Calu3 (cell line): ENCODE data around the gene CCSER2. TPM values are rescaled to one million over a fixed set of nuclear protein-coding genes. Genes with fewer than 3 reads are reported as not detected.

Experiments used
- BruUV-seq: library from RNA; stranded (reverse); fragments of 400-500 nt; replicated peaks from 2 replicates; lab custom pipeline; 2021; lab: Mats Ljungman, UMichigan
- CTCF ChIA-PET: fragments of 300-600 bp; sonication (Branson Sonifier 250); formaldehyde crosslinking; loops from one replicate; lab custom pipeline; 2022; ENCODE audit warnings: antibody characterized with exemption; lab: Charles Lee
- DNase-seq: peaks from one replicate; pipeline ENCODE4 v3.0.0; 2022
- H3K27ac Mint-ChIP-seq: one replicate; pipeline ENCODE4 v1.8.0; 2022; ENCODE audit warnings: mixed read lengths; ENCODE audit not compliant: unreplicated experiment
- H3K27me3 Mint-ChIP-seq: one replicate; pipeline ENCODE4 v1.8.0; 2022; ENCODE audit warnings: mixed read lengths; ENCODE audit not compliant: unreplicated experiment
- H3K36me3 Mint-ChIP-seq: one replicate; pipeline ENCODE4 v1.8.0; 2022; ENCODE audit warnings: mild to moderate bottlenecking, moderate library complexity, mixed read lengths; ENCODE audit not compliant: insufficient read depth, unreplicated experiment
- H3K4me1 Mint-ChIP-seq: one replicate; pipeline ENCODE4 v1.8.0; 2022; ENCODE audit warnings: mild to moderate bottlenecking, low read depth, mixed read lengths; ENCODE audit not compliant: unreplicated experiment
- H3K4me3 Mint-ChIP-seq: one replicate; pipeline ENCODE4 v1.8.0; 2022; ENCODE audit warnings: mild to moderate bottlenecking, low read depth, moderate library complexity, mixed read lengths; ENCODE audit not compliant: unreplicated experiment
- H3K9me3 Mint-ChIP-seq: one replicate; pipeline ENCODE4 v1.8.0; 2022; ENCODE audit warnings: low read depth, mixed read lengths; ENCODE audit not compliant: unreplicated experiment
- intact Hi-C: fragments of 100-400 bp; cut with micrococcal nuclease; formaldehyde crosslinking; loops from one replicate; pipeline ENCODE4 v1.10.0; 2022; ENCODE audit not compliant: unreplicated experiment
- total RNA-seq: library from RNA; stranded (reverse); gene quantifications from 2 replicates; pipeline ENCODE4 v1.2.3, GENCODE V29; 2022
- TF ChIP-seq, protein P1 (sequence below): fragments of 200-600 bp; IDR thresholded peaks from one replicate; pipeline ENCODE4 v1.8.0; 2022; ENCODE audit warnings: antibody characterized with exemption; ENCODE audit not compliant: unreplicated experiment

The CCSER2 gene
- total RNA-seq, 1 experiment from 2014 or later = 27.8 TPM

DNA sequence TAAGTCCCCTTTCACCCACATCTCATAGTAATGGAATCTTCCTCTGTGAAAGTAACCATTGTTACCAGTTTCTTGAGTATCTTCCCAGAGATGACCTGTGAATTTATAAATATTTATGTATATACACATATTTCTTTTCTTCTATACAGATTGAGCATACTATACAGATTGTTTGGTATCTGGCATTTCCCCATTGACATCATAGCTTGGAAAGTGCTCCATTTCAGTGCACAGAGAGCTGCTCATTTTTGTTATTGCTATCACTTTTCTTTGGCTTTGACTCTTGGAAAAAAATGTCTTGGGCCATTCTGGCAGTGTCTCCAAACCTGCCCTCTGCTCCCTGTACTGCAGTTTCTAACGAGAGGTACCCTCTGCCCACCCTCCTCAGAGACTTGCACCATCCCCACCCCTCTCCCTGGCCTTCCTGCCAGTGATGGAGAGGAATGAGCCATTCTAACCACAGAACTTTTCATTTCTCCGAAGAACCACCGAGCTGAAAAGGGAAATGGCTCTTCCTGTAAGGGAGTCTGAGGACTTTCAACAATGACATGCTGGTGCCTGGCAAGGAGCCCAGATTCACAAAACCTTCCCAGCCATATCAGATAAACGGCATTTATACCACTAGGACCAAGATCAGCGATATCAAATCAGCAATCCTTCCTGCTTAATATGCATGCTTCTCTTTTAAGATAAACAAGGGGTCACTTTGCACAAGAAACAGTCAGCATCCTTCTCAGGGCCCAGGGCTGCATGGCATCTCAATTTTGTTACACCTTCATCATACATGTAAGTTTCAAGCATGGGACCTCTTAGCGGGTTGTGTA lies 19.7 kb upstream of the CCSER2 start:
- Mint-ChIP-seq H3K36me3 (no peaks in the 10 kb centered on the region), H3K4me1 (peaks cover 2% of the 10 kb centered on the region), H3K27me3 (peaks cover 13% of the 10 kb centered on the region), H3K4me3 (no peak overlapping the region), H3K27ac (no peak overlapping the region), H3K9me3 (no peaks in the 10 kb centered on the region)
- no TSS peak for BruUV-seq
- peak; percentile 29 for DNase-seq
- TF ChIP-seq, protein P1, sequence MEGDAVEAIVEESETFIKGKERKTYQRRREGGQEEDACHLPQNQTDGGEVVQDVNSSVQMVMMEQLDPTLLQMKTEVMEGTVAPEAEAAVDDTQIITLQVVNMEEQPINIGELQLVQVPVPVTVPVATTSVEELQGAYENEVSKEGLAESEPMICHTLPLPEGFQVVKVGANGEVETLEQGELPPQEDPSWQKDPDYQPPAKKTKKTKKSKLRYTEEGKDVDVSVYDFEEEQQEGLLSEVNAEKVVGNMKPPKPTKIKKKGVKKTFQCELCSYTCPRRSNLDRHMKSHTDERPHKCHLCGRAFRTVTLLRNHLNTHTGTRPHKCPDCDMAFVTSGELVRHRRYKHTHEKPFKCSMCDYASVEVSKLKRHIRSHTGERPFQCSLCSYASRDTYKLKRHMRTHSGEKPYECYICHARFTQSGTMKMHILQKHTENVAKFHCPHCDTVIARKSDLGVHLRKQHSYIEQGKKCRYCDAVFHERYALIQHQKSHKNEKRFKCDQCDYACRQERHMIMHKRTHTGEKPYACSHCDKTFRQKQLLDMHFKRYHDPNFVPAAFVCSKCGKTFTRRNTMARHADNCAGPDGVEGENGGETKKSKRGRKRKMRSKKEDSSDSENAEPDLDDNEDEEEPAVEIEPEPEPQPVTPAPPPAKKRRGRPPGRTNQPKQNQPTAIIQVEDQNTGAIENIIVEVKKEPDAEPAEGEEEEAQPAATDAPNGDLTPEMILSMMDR = no peak
- CTCF ChIA-PET = no interaction called here
- intact Hi-C loops = no loop called here

- no TSS peak for BruUV-seq
- intact Hi-C loops = no loop called here
- H3K27ac Mint-ChIP-seq = no peak overlapping the region
- H3K4me3 Mint-ChIP-seq = no peak overlapping the region
- no peaks in the 10 kb centered on the region for H3K9me3 Mint-ChIP-seq
- peaks cover 13% of the 10 kb centered on the region for H3K4me1 Mint-ChIP-seq
- TF ChIP-seq, protein P1 = no peak
- DNase-seq = no peak
- H3K27me3 Mint-ChIP-seq = peaks cover 8% of the 10 kb centered on the region
- CTCF ChIA-PET = no interaction called here
- no peaks in the 10 kb centered on the region for H3K36me3 Mint-ChIP-seq
Measured at GRCh38 chr10:84310470-84310869, 17.9 kb upstream of the CCSER2 start.

DNA sequence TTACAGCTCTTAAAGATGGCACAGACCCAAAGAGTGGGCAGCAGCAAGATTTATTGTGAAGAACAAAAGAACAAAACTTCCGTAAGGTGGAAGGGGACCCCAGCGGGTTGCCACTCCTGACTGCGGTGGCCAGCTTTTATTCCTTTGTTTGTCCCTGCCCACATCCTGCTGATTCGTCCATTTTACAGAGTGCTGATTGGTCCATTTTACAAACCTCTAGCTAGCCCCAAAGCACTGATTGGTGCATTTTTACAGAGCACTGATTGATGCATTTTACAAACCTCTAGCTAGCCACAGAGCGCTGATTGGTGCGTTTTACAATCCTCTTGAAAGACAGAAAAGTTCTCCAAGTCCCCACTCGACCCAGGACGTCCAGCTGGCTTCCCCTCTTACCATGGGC lies 16.8 kb upstream of the CCSER2 start:
- Mint-ChIP-seq H3K4me3 (no peak overlapping the region), H3K36me3 (no peaks in the 10 kb centered on the region), H3K9me3 (no peaks in the 10 kb centered on the region), H3K27ac (no peak overlapping the region), H3K4me1 (peaks cover 13% of the 10 kb centered on the region), H3K27me3 (no peaks in the 10 kb centered on the region)
- no peak for DNase-seq
- CTCF ChIA-PET = no interaction called here
- TF ChIP-seq, protein P1 = no peak
- BruUV-seq = no TSS peak
- intact Hi-C loops = no loop called here

DNA sequence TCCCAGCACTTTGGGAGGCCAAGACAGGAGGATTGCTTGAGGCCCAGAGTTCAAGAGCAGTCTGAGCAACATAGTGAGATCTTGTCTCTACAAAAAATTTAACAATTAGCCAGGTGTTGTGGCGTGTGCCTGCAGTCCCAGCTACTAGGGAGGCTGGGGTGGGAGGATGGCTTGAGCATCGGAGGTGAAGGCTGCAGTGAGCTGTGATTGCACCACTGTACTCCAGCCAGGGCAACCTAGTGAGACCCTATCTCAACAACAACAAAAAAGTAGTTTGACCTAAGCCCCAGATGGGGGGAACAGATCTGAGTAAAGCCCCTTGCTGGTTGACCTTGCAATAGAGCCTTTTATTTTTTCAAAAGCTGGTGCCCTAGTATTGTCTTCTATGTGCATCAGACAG lies 15.6 kb upstream of the CCSER2 start:
- no peaks in the 10 kb centered on the region for H3K36me3 Mint-ChIP-seq
- H3K27ac Mint-ChIP-seq = no peak overlapping the region
- CTCF ChIA-PET = no interaction called here
- no peaks in the 10 kb centered on the region for H3K9me3 Mint-ChIP-seq
- no peak for DNase-seq
- no peaks in the 10 kb centered on the region for H3K27me3 Mint-ChIP-seq
- H3K4me1 Mint-ChIP-seq = peaks cover 13% of the 10 kb centered on the region
- TF ChIP-seq, protein P1 = no peak
- BruUV-seq = no TSS peak
- intact Hi-C loops = no loop called here
- H3K4me3 Mint-ChIP-seq = no peak overlapping the region
